Osteocyte (in vitro differentiated cells): ENCODE results near the gene CLEC1A. TPM values are rescaled to one million over a fixed set of nuclear protein-coding genes. Genes with fewer than 3 reads are reported as not detected.

Experiments
- DNase-seq: peaks from one replicate; pipeline ENCODE4 v3.0.0; 2021; ENCODE audit warnings: mixed read lengths; ENCODE audit not compliant: unreplicated experiment; ENCODE audit errors: extremely low spot score
- H3K27ac Mint-ChIP-seq: one replicate; pipeline ENCODE4 v1.8.0; 2021; ENCODE audit warnings: mild to moderate bottlenecking, mixed read lengths; ENCODE audit not compliant: unreplicated experiment
- H3K27me3 Mint-ChIP-seq: one replicate; pipeline ENCODE4 v1.8.0; 2021; ENCODE audit warnings: mixed read lengths; ENCODE audit not compliant: unreplicated experiment
- H3K36me3 Mint-ChIP-seq: one replicate; pipeline ENCODE4 v1.8.0; 2021; ENCODE audit warnings: mixed read lengths; ENCODE audit not compliant: unreplicated experiment
- H3K4me1 Mint-ChIP-seq: one replicate; pipeline ENCODE4 v1.8.0; 2021; ENCODE audit warnings: mixed read lengths; ENCODE audit not compliant: unreplicated experiment
- H3K4me3 Mint-ChIP-seq: one replicate; pipeline ENCODE4 v1.8.0; 2021; ENCODE audit warnings: mild to moderate bottlenecking, moderate library complexity, mixed read lengths; ENCODE audit not compliant: unreplicated experiment
- H3K9me3 Mint-ChIP-seq: one replicate; pipeline ENCODE4 v1.8.0; 2021; ENCODE audit warnings: mixed read lengths; ENCODE audit not compliant: unreplicated experiment
- CTCF ChIP-seq: fragments of 200-600 bp; sonication (generic); IDR thresholded peaks from 2 replicates; pipeline ENCODE4 v1.5.0; 2021; ENCODE audit warnings: antibody characterized with exemption, mild to moderate bottlenecking, moderate library complexity
- total RNA-seq: library from RNA; stranded (reverse); gene quantifications from 2 replicates; pipeline ENCODE4 v1.2.1, GENCODE V29; 2021

Gene CLEC1A
- total RNA-seq, 1 donor from 2014 or later, result not detected

GRCh38 chr12:10069976-10070375 is 28.8 kb downstream of the CLEC1A start:
- Mint-ChIP-seq H3K36me3 (no peaks in the 10 kb centered on the region), H3K27me3 (no peaks in the 10 kb centered on the region), H3K4me1 (no peaks in the 10 kb centered on the region), H3K27ac (no peak overlapping the region), H3K9me3 (no peaks in the 10 kb centered on the region), H3K4me3 (no peak overlapping the region)
- no peak for TF ChIP-seq CTCF
- DNase-seq, result no peak

GRCh38 chr12:10069099-10069498 is 29.7 kb downstream of the CLEC1A start:
- no peak overlapping the region for H3K4me3 Mint-ChIP-seq
- H3K27ac Mint-ChIP-seq, result no peak overlapping the region
- H3K27me3 Mint-ChIP-seq, result no peaks in the 10 kb centered on the region

GRCh38 chr12:10068644-10069043 is 30.1 kb downstream of the CLEC1A start:
- Mint-ChIP-seq H3K36me3 (no peaks in the 10 kb centered on the region), H3K27ac (no peak overlapping the region), H3K4me1 (no peaks in the 10 kb centered on the region), H3K4me3 (no peak overlapping the region), H3K9me3 (no peaks in the 10 kb centered on the region), H3K27me3 (no peaks in the 10 kb centered on the region)
- no peak for DNase-seq
- no peak for TF ChIP-seq CTCF

More at GRCh38 chr12:10069099-10069498, 29.7 kb downstream of the CLEC1A start:
- no peaks in the 10 kb centered on the region for H3K36me3 Mint-ChIP-seq
- no peaks in the 10 kb centered on the region for H3K4me1 Mint-ChIP-seq
- no peak for DNase-seq
- H3K9me3 Mint-ChIP-seq, result no peaks in the 10 kb centered on the region
- no peak for TF ChIP-seq CTCF

GRCh38 chr12:10067942-10068341 is 30.8 kb downstream of the CLEC1A start:
- H3K9me3 Mint-ChIP-seq, result no peaks in the 10 kb centered on the region
- H3K27ac Mint-ChIP-seq, result no peak overlapping the region
- no peaks in the 10 kb centered on the region for H3K36me3 Mint-ChIP-seq
- H3K4me3 Mint-ChIP-seq, result no peak overlapping the region
- no peak for DNase-seq
- no peak for TF ChIP-seq CTCF
- H3K27me3 Mint-ChIP-seq, result no peaks in the 10 kb centered on the region
- H3K4me1 Mint-ChIP-seq, result no peaks in the 10 kb centered on the region

GRCh38 chr12:10067264-10067663 is 31.5 kb downstream of the CLEC1A start:
- H3K9me3 Mint-ChIP-seq, result no peaks in the 10 kb centered on the region

More at GRCh38 chr12:10067264-10067663, 31.5 kb downstream of the CLEC1A start:
- Mint-ChIP-seq H3K27ac (no peak overlapping the region), H3K4me3 (no peak overlapping the region), H3K27me3 (no peaks in the 10 kb centered on the region), H3K36me3 (no peaks in the 10 kb centered on the region), H3K4me1 (no peaks in the 10 kb centered on the region)
- no peak for DNase-seq
- TF ChIP-seq CTCF, result no peak
